CD4-positive, CD25-positive, alpha-beta regulatory T cell (primary cell): Measurements from ENCODE around the gene TNS4. TPM values are rescaled to one million over a fixed set of nuclear protein-coding genes. Genes with fewer than 3 reads are reported as not detected.

Source experiments
- ATAC-seq, 2 donors: fragments of 150-1000 bp; cut with Tn5 transposase; one replicate each; pipeline ENCODE4 v1.10.0; 2021; ENCODE audit warnings: low read depth in 2 of 2, moderate number of reproducible peaks in 2 of 2, moderate library complexity in 1 of 2
- DNase-seq, 3 donors: peaks; one replicate each; pipeline versions ENCODE4 v3.0.0 to v3.0.0-alpha.2; 2012 to 2022; ENCODE audit warnings: mixed read lengths in 1 of 3
- H3K27ac ChIP-seq: one replicate; pipeline ENCODE4 v1.7.0; 2013; ENCODE audit warnings: mild to moderate bottlenecking, low read length; ENCODE audit not compliant: insufficient read depth, poor library complexity, severe bottlenecking
- H3K27me3 ChIP-seq: one replicate; pipeline ENCODE4 v1.7.0; 2013; ENCODE audit warnings: low read length; ENCODE audit not compliant: control insufficient read depth, insufficient read depth
- H3K36me3 ChIP-seq: one replicate; pipeline ENCODE4 v1.7.0; 2013; ENCODE audit warnings: mild to moderate bottlenecking, low read length, moderate library complexity; ENCODE audit not compliant: control insufficient read depth, insufficient read depth
- H3K4me1 ChIP-seq: 2 replicates; pipeline ENCODE4 v1.7.0; 2013; ENCODE audit warnings: mild to moderate bottlenecking, low read length; ENCODE audit not compliant: insufficient read depth, control insufficient read depth, poor library complexity, severe bottlenecking
- H3K4me3 ChIP-seq: one replicate; pipeline ENCODE4 v1.7.0; 2013; ENCODE audit warnings: low read depth, mild to moderate bottlenecking, low read length, moderate library complexity
- H3K9me3 ChIP-seq, 2 experiments: 1 replicate in 1 of 2; 2 replicates in 1 of 2; pipeline ENCODE4 v1.7.0; 2013; ENCODE audit warnings: low read length in 2 of 2, mild to moderate bottlenecking in 1 of 2, moderate library complexity in 1 of 2; ENCODE audit not compliant: control insufficient read depth in 2 of 2
- H3K27ac Mint-ChIP-seq, 3 donors: one replicate each; pipeline ENCODE4 v1.8.0; 2020 to 2022; ENCODE audit warnings: mild to moderate bottlenecking in 3 of 3, mixed read lengths in 3 of 3, moderate library complexity in 2 of 3
- H3K27me3 Mint-ChIP-seq: one replicate; pipeline ENCODE4 v1.8.0; 2022; ENCODE audit warnings: mild to moderate bottlenecking, mixed read lengths
- H3K36me3 Mint-ChIP-seq: one replicate; pipeline ENCODE4 v1.8.0; 2020; ENCODE audit warnings: mixed read lengths
- H3K4me1 Mint-ChIP-seq, 4 donors: one replicate each; pipeline ENCODE4 v1.8.0; 2020 to 2022; ENCODE audit warnings: mixed read lengths in 4 of 4, mild to moderate bottlenecking in 1 of 4
- H3K4me3 Mint-ChIP-seq, 4 donors: one replicate each; pipeline ENCODE4 v1.8.0; 2020 to 2022; ENCODE audit warnings: mild to moderate bottlenecking in 4 of 4, mixed read lengths in 4 of 4, moderate library complexity in 3 of 4
- H3K9me3 Mint-ChIP-seq, 7 donors: one replicate each; pipeline ENCODE4 v1.8.0; 2020 to 2022; ENCODE audit warnings: mixed read lengths in 7 of 7, mild to moderate bottlenecking in 3 of 7, moderate library complexity in 2 of 7
- polyA plus RNA-seq, 4 donors: library from polyadenylated mRNA; unstranded; fragments of 300-500 nt; fragmentation: Illumina TruSeq; gene quantifications; one replicate each; pipeline ENCODE4 v1.2.3, GENCODE V29; 2021
- total RNA-seq: library from RNA; stranded (reverse); gene quantifications from one replicate; pipeline ENCODE4 v1.2.3, GENCODE V29; 2022

The TNS4 gene
- total and polyA plus RNA-seq, 5 donors from 2014 or later = 0.16 to 1.1 TPM; not detected in 3

GRCh38 chr17:40517981-40518380 is 16.6 kb upstream of the TNS4 start:
- H3K9me3 Mint-ChIP-seq = peaks cover 0 to 2% (median 0%) of the 10 kb centered on the region in 7 donors
- H3K4me1 Mint-ChIP-seq = peaks cover 17 to 69% (median 40%) of the 10 kb centered on the region in 4 donors
- H3K4me3 ChIP-seq = no peak overlapping the region
- H3K27me3 ChIP-seq = peaks cover 1% of the 10 kb centered on the region
- peak overlapping the region in 3 of 4 donors; percentile 29 to 69 (median 56) for H3K4me3 Mint-ChIP-seq
- no peak overlapping the region for H3K27ac ChIP-seq
- H3K36me3 ChIP-seq = no peaks in the 10 kb centered on the region
- H3K27me3 Mint-ChIP-seq = peaks cover 21% of the 10 kb centered on the region
- no peak overlapping the region for H3K27ac Mint-ChIP-seq
- peaks cover 44% of the 10 kb centered on the region for H3K4me1 ChIP-seq
- no peaks in the 10 kb centered on the region for H3K36me3 Mint-ChIP-seq
- no peak for DNase-seq
- ATAC-seq = no peak
- no peaks in the 10 kb centered on the region for H3K9me3 ChIP-seq

GRCh38 chr17:40517286-40517662 is 15.9 kb upstream of the TNS4 start:
- Mint-ChIP-seq H3K27ac (peak overlapping the region; percentile 78 to 94 (median 93)), H3K36me3 (no peaks in the 10 kb centered on the region), H3K9me3 (peaks cover 0 to 2% (median 0%) of the 10 kb centered on the region in 7 donors), H3K27me3 (peaks cover 21% of the 10 kb centered on the region), H3K4me3 (peak overlapping the region; percentile 77 to 89 (median 84)), H3K4me1 (peaks cover 17 to 65% (median 40%) of the 10 kb centered on the region in 4 donors)
- ATAC-seq (no peak), DNase-seq (no peak)
- peak overlapping the region; percentile 67 for H3K4me3 ChIP-seq
- no peaks in the 10 kb centered on the region for H3K9me3 ChIP-seq
- H3K27me3 ChIP-seq = peaks cover 1% of the 10 kb centered on the region
- no peak overlapping the region for H3K27ac ChIP-seq
- H3K4me1 ChIP-seq = peaks cover 44% of the 10 kb centered on the region
- H3K36me3 ChIP-seq = no peaks in the 10 kb centered on the region

DNA sequence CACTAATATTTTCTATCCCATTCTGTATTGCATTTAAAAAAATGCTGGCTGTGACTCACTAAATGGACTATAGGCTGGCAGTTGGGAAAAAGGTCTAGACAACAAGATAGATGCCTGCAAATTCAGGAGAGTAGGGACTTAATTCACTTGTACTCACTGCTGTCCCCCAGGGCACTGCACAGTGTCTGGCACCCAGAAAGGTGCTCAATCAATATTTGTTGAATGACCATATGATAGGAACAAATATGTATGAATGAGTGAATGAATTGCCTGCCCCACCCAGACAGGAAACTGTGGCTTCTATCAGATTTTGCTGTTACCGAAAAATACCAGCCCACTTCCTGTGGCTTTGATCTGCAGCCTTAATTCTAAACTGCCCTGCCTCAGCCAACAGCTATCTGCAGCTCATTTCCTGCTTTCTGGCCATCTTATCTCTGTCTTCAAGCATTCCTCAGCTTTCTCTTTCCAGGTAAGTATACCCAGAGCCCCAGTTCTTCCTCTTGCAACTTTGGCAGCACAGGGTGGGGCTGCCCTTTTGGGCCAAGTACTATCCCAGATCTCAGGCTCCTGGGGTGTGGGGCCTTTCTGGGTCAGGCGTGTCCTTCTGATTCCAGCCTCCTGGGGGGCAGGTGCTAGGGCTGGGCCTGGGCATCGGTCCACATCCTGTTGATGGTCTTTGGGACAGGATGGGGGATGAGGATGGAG is 15.3 kb upstream of the TNS4 start:
- peak overlapping the region; percentile 67 for H3K4me3 ChIP-seq
- peak overlapping the region; percentile 78 to 94 (median 93) for H3K27ac Mint-ChIP-seq
- H3K4me3 Mint-ChIP-seq = peak overlapping the region; percentile 82 to 90 (median 87)

GRCh38 chr17:40515491-40516041 is 14.1 kb upstream of the TNS4 start:
- peak in 1 of 3 donors; percentile 52 for DNase-seq
- H3K4me3 ChIP-seq = peak overlapping the region; percentile 42
- H3K9me3 Mint-ChIP-seq = no peaks in the 10 kb centered on the region

More for the DNA sequence above, 15.3 kb upstream of the TNS4 start:
- H3K4me1 Mint-ChIP-seq = peaks cover 17 to 63% (median 40%) of the 10 kb centered on the region in 4 donors
- H3K36me3 ChIP-seq = no peaks in the 10 kb centered on the region
- no peak overlapping the region for H3K27ac ChIP-seq
- H3K36me3 Mint-ChIP-seq = no peaks in the 10 kb centered on the region
- DNase-seq = peak; percentile 62 to 95 (median 86)
- peak; percentile 88 to 91 for ATAC-seq
- H3K9me3 ChIP-seq = no peaks in the 10 kb centered on the region
- H3K9me3 Mint-ChIP-seq = no peaks in the 10 kb centered on the region
- H3K27me3 Mint-ChIP-seq = peaks cover 21% of the 10 kb centered on the region
- peaks cover 1% of the 10 kb centered on the region for H3K27me3 ChIP-seq
- H3K4me1 ChIP-seq = peaks cover 44% of the 10 kb centered on the region

GRCh38 chr17:40515011-40515410 is 13.6 kb upstream of the TNS4 start:
- Histone ChIP-seq H3K36me3 (no peaks in the 10 kb centered on the region), H3K27me3 (peaks cover 1% of the 10 kb centered on the region), H3K4me1 (peaks cover 44% of the 10 kb centered on the region), H3K9me3 (no peaks in the 10 kb centered on the region), H3K4me3 (peak overlapping the region; percentile 42), H3K27ac (no peak overlapping the region)
- H3K4me1 Mint-ChIP-seq = peaks cover 17 to 60% (median 40%) of the 10 kb centered on the region in 4 donors
- peaks cover 22% of the 10 kb centered on the region for H3K27me3 Mint-ChIP-seq
- peak overlapping the region in 3 of 4 donors; percentile 59 to 89 (median 82) for H3K4me3 Mint-ChIP-seq
- ATAC-seq (no peak), DNase-seq (no peak)
- peak overlapping the region; percentile 73 to 94 (median 87) for H3K27ac Mint-ChIP-seq
- no peaks in the 10 kb centered on the region for H3K36me3 Mint-ChIP-seq
- H3K9me3 Mint-ChIP-seq = no peaks in the 10 kb centered on the region

More at GRCh38 chr17:40515491-40516041, 14.1 kb upstream of the TNS4 start:
- ATAC-seq = peak in 1 of 2 donors; percentile 10
- no peaks in the 10 kb centered on the region for H3K36me3 Mint-ChIP-seq
- Histone ChIP-seq H3K4me1 (peaks cover 44% of the 10 kb centered on the region), H3K27me3 (peaks cover 1% of the 10 kb centered on the region), H3K27ac (no peak overlapping the region), H3K9me3 (no peaks in the 10 kb centered on the region), H3K36me3 (no peaks in the 10 kb centered on the region)
- peaks cover 17 to 60% (median 40%) of the 10 kb centered on the region in 4 donors for H3K4me1 Mint-ChIP-seq
- peaks cover 22% of the 10 kb centered on the region for H3K27me3 Mint-ChIP-seq
- peak overlapping the region; percentile 59 to 90 (median 86) for H3K4me3 Mint-ChIP-seq
- H3K27ac Mint-ChIP-seq = peak overlapping the region; percentile 73 to 94 (median 87)

DNA sequence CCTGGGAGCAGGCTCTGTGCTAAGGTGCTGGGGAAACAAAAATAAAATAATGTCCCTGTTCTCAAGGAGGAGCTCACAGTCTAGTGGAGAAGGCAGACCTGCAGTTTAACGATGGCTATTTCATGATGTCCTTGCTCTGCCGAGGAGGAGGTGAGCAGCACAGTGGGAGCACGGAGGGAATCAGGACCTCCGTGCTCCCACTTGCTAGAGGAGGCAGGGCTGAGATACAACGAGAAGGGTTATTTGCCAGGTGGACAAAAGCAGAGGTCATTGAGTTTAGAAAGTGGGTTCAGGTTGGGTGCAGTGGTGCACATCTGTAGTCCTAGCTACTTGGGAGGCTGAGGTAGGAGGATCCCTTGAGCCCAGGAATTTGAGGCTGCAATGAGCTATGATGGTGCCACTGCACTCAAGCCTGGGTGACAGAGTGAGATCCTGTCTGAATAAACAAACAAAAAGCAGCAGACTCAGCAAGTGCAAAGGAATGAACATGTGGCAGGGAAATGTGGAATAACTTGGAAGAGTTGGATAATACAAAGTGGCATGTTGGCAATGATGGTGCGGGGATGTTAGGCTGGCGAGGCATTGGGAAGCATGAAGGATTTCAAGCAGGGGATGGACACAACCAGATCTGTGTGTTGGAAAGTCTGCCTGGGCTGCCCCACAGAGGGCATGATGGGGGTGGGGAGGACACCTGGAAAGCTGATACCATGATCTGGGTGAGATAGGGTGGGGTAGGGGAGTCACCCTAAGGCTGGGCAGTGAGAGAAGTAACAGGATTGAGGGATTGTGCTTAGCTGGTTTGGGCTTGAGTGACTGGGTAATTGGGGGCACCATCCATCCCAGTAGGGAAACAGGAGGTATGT is 12.8 kb upstream of the TNS4 start:
- no peak for ATAC-seq
- peak overlapping the region in 2 of 3 donors; percentile 5 to 15 for H3K27ac Mint-ChIP-seq

GRCh38 chr17:40511667-40512220 is 10.3 kb upstream of the TNS4 start:
- Histone ChIP-seq H3K27ac (no peak overlapping the region), H3K4me1 (peaks cover 22% of the 10 kb centered on the region), H3K27me3 (peaks cover 1% of the 10 kb centered on the region), H3K36me3 (no peaks in the 10 kb centered on the region), H3K9me3 (no peaks in the 10 kb centered on the region), H3K4me3 (no peak overlapping the region)
- no peak overlapping the region for H3K4me3 Mint-ChIP-seq
- ATAC-seq (no peak), DNase-seq (no peak)
- peaks cover 27% of the 10 kb centered on the region for H3K27me3 Mint-ChIP-seq
- H3K36me3 Mint-ChIP-seq = no peaks in the 10 kb centered on the region
- H3K9me3 Mint-ChIP-seq = no peaks in the 10 kb centered on the region
- H3K27ac Mint-ChIP-seq = no peak overlapping the region
- peaks cover 4 to 33% (median 28%) of the 10 kb centered on the region in 4 donors for H3K4me1 Mint-ChIP-seq

More for the DNA sequence above, 12.8 kb upstream of the TNS4 start:
- peaks cover 17 to 56% (median 40%) of the 10 kb centered on the region in 4 donors for H3K4me1 Mint-ChIP-seq
- no peak overlapping the region for H3K4me3 ChIP-seq
- no peak overlapping the region for H3K27ac ChIP-seq
- no peaks in the 10 kb centered on the region for H3K9me3 ChIP-seq
- H3K36me3 ChIP-seq = no peaks in the 10 kb centered on the region
- no peak for DNase-seq
- no peaks in the 10 kb centered on the region for H3K9me3 Mint-ChIP-seq
- H3K4me3 Mint-ChIP-seq = peak overlapping the region in 1 of 4 donors; percentile 89
- H3K36me3 Mint-ChIP-seq = no peaks in the 10 kb centered on the region
- peaks cover 40% of the 10 kb centered on the region for H3K4me1 ChIP-seq
- peaks cover 22% of the 10 kb centered on the region for H3K27me3 Mint-ChIP-seq
- peaks cover 1% of the 10 kb centered on the region for H3K27me3 ChIP-seq
